Neural cell (in vitro differentiated cells): Measurements from ENCODE around the gene EXD3.

Experiments used
- CTCF ChIP-seq: fragments of 450-650 bp; IDR thresholded peaks from 2 replicates; pipeline ENCODE4 v1.5.1; 2014; ENCODE audit warnings: antibody characterized with exemption, mild to moderate bottlenecking, moderate library complexity; ENCODE audit not compliant: poor library complexity, severe bottlenecking
- EP300 ChIP-seq: fragments of 450-650 bp; conservative IDR thresholded peaks from 2 replicates; pipeline ENCODE4 v1.6.1; 2014; ENCODE audit warnings: antibody characterized with exemption, mild to moderate bottlenecking, moderate library complexity; ENCODE audit not compliant: poor library complexity, severe bottlenecking
- EZH2 ChIP-seq: fragments of 200-600, 300-800 bp; shearing (Covaris generic), sonication (generic); IDR thresholded peaks from 2 replicates; pipeline ENCODE4 v1.6.1; 2014; ENCODE audit warnings: antibody characterized with exemption, low read length, borderline replicate concordance, mild to moderate bottlenecking; ENCODE audit not compliant: insufficient read depth, poor library complexity, severe bottlenecking
- POLR2AphosphoS5 ChIP-seq: IDR thresholded peaks from 2 replicates; pipeline ENCODE4 v1.6.1; 2012
- SMC3 ChIP-seq: fragments of 450-650 bp; conservative IDR thresholded peaks from 2 replicates; pipeline ENCODE4 v1.6.1; 2014; ENCODE audit warnings: antibody characterized with exemption, mild to moderate bottlenecking, moderate library complexity; ENCODE audit not compliant: poor library complexity
- TAF1 ChIP-seq: IDR thresholded peaks from 2 replicates; pipeline ENCODE4 v1.6.1; 2012; ENCODE audit warnings: low read depth

- no peak for TF ChIP-seq SMC3
- no peak for TF ChIP-seq CTCF
- no peak for TF ChIP-seq EP300
- no peak for TF ChIP-seq TAF1
- no peak for TF ChIP-seq EZH2
- no peak for TF ChIP-seq POLR2AphosphoS5
These were observed 54.4 kb downstream of the EXD3 start for GRCh38 chr9:137368431-137369035.
